ENCODE results near the gene AGBL1. TPM values are rescaled to one million over a fixed set of nuclear protein-coding genes. Genes with fewer than 3 reads are reported as not detected.

The AGBL1 gene
- total and polyA plus RNA-seq, 9 donors, result under 0.01 to 0.02 TPM; not detected in 7

GRCh38 chr15:86555939-86556338, 476.3 kb downstream of the AGBL1 start:
- H3K4me3 ChIP-seq, result no peak overlapping the region
- H3K36me3 ChIP-seq, result no peaks in the 10 kb centered on the region
- no peaks in the 10 kb centered on the region for H3K27me3 ChIP-seq
- no peak overlapping the region for H3K27ac ChIP-seq
- no peaks in the 10 kb centered on the region for H3K9me3 ChIP-seq
- DNase-seq, result no peak
- WGBS, 3 donors, result 29 to 53% (median 37%) methylated on average over 1 of the region's 1 CpG
- TF ChIP-seq EP300 (IDR thresholded peaks at IDR 0.05), result no peak
- TF ChIP-seq, protein P1, sequence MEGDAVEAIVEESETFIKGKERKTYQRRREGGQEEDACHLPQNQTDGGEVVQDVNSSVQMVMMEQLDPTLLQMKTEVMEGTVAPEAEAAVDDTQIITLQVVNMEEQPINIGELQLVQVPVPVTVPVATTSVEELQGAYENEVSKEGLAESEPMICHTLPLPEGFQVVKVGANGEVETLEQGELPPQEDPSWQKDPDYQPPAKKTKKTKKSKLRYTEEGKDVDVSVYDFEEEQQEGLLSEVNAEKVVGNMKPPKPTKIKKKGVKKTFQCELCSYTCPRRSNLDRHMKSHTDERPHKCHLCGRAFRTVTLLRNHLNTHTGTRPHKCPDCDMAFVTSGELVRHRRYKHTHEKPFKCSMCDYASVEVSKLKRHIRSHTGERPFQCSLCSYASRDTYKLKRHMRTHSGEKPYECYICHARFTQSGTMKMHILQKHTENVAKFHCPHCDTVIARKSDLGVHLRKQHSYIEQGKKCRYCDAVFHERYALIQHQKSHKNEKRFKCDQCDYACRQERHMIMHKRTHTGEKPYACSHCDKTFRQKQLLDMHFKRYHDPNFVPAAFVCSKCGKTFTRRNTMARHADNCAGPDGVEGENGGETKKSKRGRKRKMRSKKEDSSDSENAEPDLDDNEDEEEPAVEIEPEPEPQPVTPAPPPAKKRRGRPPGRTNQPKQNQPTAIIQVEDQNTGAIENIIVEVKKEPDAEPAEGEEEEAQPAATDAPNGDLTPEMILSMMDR (IDR thresholded peaks at IDR 0.05), result no peak
- TF ChIP-seq POLR2A (IDR thresholded peaks at IDR 0.05), result no peak
- no peaks in the 10 kb centered on the region for H3K4me1 ChIP-seq (ENCODE audit: insufficient read depth)
- intact Hi-C loops (cut with DNase I), result no loop called here

DNA sequence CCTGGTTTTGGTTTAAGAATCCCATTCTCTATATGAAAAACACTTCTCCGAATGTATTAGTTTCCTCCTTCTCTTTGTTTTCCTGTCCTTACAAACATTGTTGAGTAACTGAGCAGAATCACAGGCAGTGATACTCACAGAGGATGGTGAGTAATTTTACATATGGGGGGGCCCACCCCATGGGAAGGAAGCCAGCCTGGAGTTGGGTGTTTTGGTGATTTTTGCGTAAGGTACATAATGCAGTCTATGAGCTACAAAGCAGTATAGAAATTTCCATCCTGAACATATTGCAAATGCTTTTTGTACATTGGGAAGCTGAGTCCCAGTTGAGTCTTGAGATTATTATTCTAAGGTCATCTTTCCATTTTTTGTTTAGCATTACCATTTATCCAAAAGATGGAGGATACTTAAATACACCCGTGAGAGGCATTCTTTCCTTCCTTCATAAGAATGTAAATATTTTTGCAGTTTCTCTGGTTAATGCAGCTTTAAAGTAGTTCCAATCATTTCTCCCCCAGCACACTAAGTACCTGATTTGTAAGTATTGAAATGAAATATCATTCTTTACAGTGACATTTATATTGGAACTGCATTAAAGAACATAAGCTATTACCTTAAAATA, 476.8 kb downstream of the AGBL1 start:
- Histone ChIP-seq H3K36me3 (no peaks in the 10 kb centered on the region), H3K27me3 (no peaks in the 10 kb centered on the region), H3K4me3 (no peak overlapping the region), H3K9me3 (no peaks in the 10 kb centered on the region), H3K4me1 (ENCODE audit: insufficient read depth) (no peaks in the 10 kb centered on the region), H3K27ac (no peak overlapping the region)
- intact Hi-C loops (cut with DNase I), result no loop called here
- TF ChIP-seq EP300 (IDR thresholded peaks at IDR 0.05) (no peak), POLR2A (IDR thresholded peaks at IDR 0.05) (no peak)
- TF ChIP-seq, protein P1 (IDR thresholded peaks at IDR 0.05), result no peak
- WGBS, 3 donors, result 54 to 71% (median 66%) methylated on average over 3 of the region's 3 CpGs
- no peak for DNase-seq

DNA sequence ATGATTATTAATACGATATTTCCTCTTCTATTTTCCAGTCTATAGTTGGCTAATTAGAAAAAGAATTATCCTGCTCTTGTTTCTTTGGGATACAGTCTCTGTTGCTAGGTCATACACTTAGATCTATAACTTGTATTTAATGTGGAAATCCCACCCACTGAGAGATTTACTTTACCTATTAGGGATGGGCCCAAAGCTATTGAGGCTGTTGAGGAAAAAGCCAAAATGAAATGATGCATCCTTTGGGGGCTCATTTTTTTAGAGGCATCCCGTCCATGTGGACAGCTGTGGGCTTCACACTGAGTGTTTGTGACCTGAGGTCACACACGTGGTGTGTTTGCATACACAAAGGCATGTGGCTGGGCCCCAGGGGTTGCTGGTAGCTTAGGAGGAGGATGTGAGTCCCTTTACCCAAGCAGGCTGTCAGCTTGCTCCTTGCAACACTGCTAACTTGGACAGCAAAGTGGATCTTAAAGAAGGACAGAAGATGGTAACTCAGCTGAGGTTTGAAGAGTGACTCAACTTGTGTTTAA, 477.4 kb downstream of the AGBL1 start:
- TF ChIP-seq, protein P1 (IDR thresholded peaks at IDR 0.05), result no peak
- TF ChIP-seq POLR2A (IDR thresholded peaks at IDR 0.05) (no peak), EP300 (IDR thresholded peaks at IDR 0.05) (no peak)
- no peak for DNase-seq
- H3K9me3 ChIP-seq, result no peaks in the 10 kb centered on the region
- 22 to 42% (median 30%) methylated on average over 3 of the region's 3 CpGs for WGBS, 3 donors
- H3K27me3 ChIP-seq, result no peaks in the 10 kb centered on the region
- no peak overlapping the region for H3K4me3 ChIP-seq
- H3K36me3 ChIP-seq, result no peaks in the 10 kb centered on the region
- intact Hi-C loops (cut with DNase I), result no loop called here
- no peaks in the 10 kb centered on the region for H3K4me1 ChIP-seq (ENCODE audit: insufficient read depth)
- no peak overlapping the region for H3K27ac ChIP-seq

DNA sequence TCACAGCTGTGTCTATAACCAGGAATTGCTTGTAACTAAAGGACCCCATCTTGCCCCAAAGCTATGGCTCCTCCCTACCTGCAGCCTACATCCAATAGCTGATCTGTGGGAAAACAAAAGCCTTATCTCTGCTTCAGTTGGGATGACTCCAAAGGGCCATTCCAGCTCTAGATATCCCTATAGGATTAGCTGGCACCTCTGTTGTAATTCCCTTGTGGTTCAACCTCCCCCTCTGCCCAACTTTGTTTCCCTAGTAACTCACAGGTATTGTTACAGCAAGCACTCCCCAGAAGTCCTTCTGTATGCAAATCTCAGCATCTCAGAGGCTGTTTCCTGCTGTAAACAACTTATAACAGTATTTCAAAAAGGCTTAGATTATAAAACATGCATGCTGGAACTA, 478.6 kb downstream of the AGBL1 start:
- intact Hi-C loops (cut with DNase I), result no loop called here
- Histone ChIP-seq H3K36me3 (no peaks in the 10 kb centered on the region), H3K27me3 (no peaks in the 10 kb centered on the region), H3K27ac (no peak overlapping the region), H3K4me3 (no peak overlapping the region), H3K9me3 (no peaks in the 10 kb centered on the region), H3K4me1 (ENCODE audit: insufficient read depth) (no peaks in the 10 kb centered on the region)
- no peak for DNase-seq
- TF ChIP-seq POLR2A (IDR thresholded peaks at IDR 0.05), result no peak
- no peak for TF ChIP-seq EP300 (IDR thresholded peaks at IDR 0.05)
- TF ChIP-seq, protein P1 (IDR thresholded peaks at IDR 0.05), result no peak
